ENCODE results near the gene GNL1. TPM values are rescaled to one million over a fixed set of nuclear protein-coding genes. Genes with fewer than 3 reads are reported as not detected.

GNL1 gene
- total and polyA plus RNA-seq, 2 of the 8 experiments (the other 6 are each of a cell fraction or from before 2014, with no cell fraction given) = 42.4 to 67.8 TPM

- Histone ChIP-seq H2BK20ac (ENCODE audit: low read length) (no peak overlapping the region), H3K4me2 (ENCODE audit: insufficient read depth in 1 of 2, low read depth in 2 of 2, low read length in 2 of 2) (no peak overlapping the region), H3K23ac (ENCODE audit: insufficient read length) (no peak overlapping the region), H2BK5ac (ENCODE audit: low read depth, low read length) (no peak overlapping the region), H3K9me3 (ENCODE audit: insufficient read depth in 2 of 2, low read depth in 1 of 2, low read length in 1 of 2) (no peaks in the 10 kb centered on the region), H2AFZ (ENCODE audit: low read length) (no peak overlapping the region), H3K79me1 (ENCODE audit: low read depth, low read length) (no peaks in the 10 kb centered on the region), H3K9ac (replicated peaks in 1 of 4; ENCODE audit: extremely low read depth in 1 of 4, low read depth in 3 of 4, low read length in 3 of 4) (no peak overlapping the region), H3K56ac (replicated peaks; ENCODE audit: insufficient read length, low read depth, low read length) (no peak overlapping the region), H4K20me1 (replicated peaks in 1 of 2; ENCODE audit: control insufficient read depth in 1 of 2, insufficient read depth in 2 of 2, low read length in 2 of 2) (no peaks in the 10 kb centered on the region), H3K18ac (ENCODE audit: extremely low read depth, low read length) (no peak overlapping the region), H4K91ac (replicated peaks; ENCODE audit: insufficient read length, low read length) (no peak overlapping the region), H2BK120ac (replicated peaks; ENCODE audit: low read depth, low read length) (no peak overlapping the region), H2BK15ac (ENCODE audit: low read length) (no peak overlapping the region), H3K27ac (ENCODE audit: low read depth, low read length) (no peak overlapping the region), H4K8ac (ENCODE audit: extremely low read depth, insufficient read depth, low read length) (no peak overlapping the region), H3K4ac (replicated peaks; ENCODE audit: insufficient read length, low read depth, low read length) (no peak overlapping the region), H3K4me3 (ENCODE audit: extremely low read depth in 1 of 4, insufficient read depth in 2 of 4, low read depth in 3 of 4, low read length in 4 of 4) (no peak overlapping the region), H3K36me3 (ENCODE audit: control insufficient read depth in 2 of 4, insufficient read depth in 4 of 4, low read length in 3 of 4) (no peaks in the 10 kb centered on the region), H3K27me3 (replicated peaks in 1 of 4; ENCODE audit: control insufficient read depth in 3 of 4, extremely low read depth in 1 of 4, insufficient read depth in 3 of 4, low read length in 3 of 4) (no peaks in the 10 kb centered on the region), H3K4me1 (replicated peaks in 1 of 4; ENCODE audit: control insufficient read depth in 3 of 4, insufficient read depth in 4 of 4, low read length in 3 of 4) (no peaks in the 10 kb centered on the region), H3K79me2 (ENCODE audit: control insufficient read depth in 1 of 2, insufficient read depth in 2 of 2, low read length in 2 of 2) (no peaks in the 10 kb centered on the region), H3K14ac (ENCODE audit: insufficient read length) (no peak overlapping the region), H2AK5ac (ENCODE audit: low read depth, low read length) (no peak overlapping the region), H3K23me2 (ENCODE audit: low read depth, low read length) (no peaks in the 10 kb centered on the region), H2BK12ac (ENCODE audit: low read depth, low read length) (no peak overlapping the region), H4K5ac (ENCODE audit: insufficient read length, low read depth, low read length) (no peak overlapping the region)
- TF ChIP-seq EGR1 (IDR thresholded peaks at IDR 0.05; ENCODE audit: borderline replicate concordance, low read depth, low read length) (no peak), TBP (IDR thresholded peaks at IDR 0.05; ENCODE audit: low read depth, low read length) (no peak), RNF2 (IDR thresholded peaks at IDR 0.05; ENCODE audit: borderline replicate concordance, low read depth, low read length, missing control alignments, poor library complexity, severe bottlenecking) (no peak), HDAC6 (IDR thresholded peaks at IDR 0.05; ENCODE audit: low read depth, low read length) (no peak), PHF8 (conservative IDR thresholded peaks at IDR 0.05; ENCODE audit: low read depth, low read length) (no peak)
- CTCF ChIA-PET (ENCODE audit: partially characterized antibody) = interaction anchor here (1.3 to 20.8 kb wide), 5 partner anchors 35 to 87 kb away, joined by 4 to 326 read pairs (median 6); no protein-coding TSS in a partner anchor
- POLR2A ChIA-PET (ENCODE audit: partially characterized antibody) = no interaction called here
- WGBS, 2 experiments (ENCODE audit: extremely low coverage in 1 of 2, insufficient coverage in 1 of 2, insufficient read length in 1 of 2, insufficient replicate concordance in 2 of 2, low coverage in 1 of 2, low lambda C conversion rate in 2 of 2, missing lambda C conversion rate in 1 of 2) = 87% methylated on average over 3 of the region's 3 CpGs; no CpG with 5 or more reads in 1 of the 2 experiments
- FAIRE-seq = no peak
- DNase-seq (ENCODE audit: low read depth in 1 of 2, low spot score in 2 of 2) = no peak
These were observed 18.4 kb downstream of the GNL1 start for GRCh38 chr6:30537931-30538330.

All from H1 (cell line).